HL-60/S4 treated with retinoic acid at 250 ng/mL for 4 days and 3 days (cell line): ENCODE results near the gene SLC39A12.

Experiments used
- in situ Hi-C: fragments of 300-500 bp; cut with MboI; formaldehyde crosslinking; loops from 2 replicates; pipeline ENCODE4 v1.7.0; 2022; ENCODE audit warnings: low sequenced_read_pairs

Gene SLC39A12

GRCh38 chr10:17961551-17962422 is 10.1 kb downstream of the SLC39A12 start:
- in situ Hi-C loops: no loop called here

GRCh38 chr10:17963431-17963830 is 11.7 kb downstream of the SLC39A12 start:
- in situ Hi-C loops: no loop called here

DNA sequence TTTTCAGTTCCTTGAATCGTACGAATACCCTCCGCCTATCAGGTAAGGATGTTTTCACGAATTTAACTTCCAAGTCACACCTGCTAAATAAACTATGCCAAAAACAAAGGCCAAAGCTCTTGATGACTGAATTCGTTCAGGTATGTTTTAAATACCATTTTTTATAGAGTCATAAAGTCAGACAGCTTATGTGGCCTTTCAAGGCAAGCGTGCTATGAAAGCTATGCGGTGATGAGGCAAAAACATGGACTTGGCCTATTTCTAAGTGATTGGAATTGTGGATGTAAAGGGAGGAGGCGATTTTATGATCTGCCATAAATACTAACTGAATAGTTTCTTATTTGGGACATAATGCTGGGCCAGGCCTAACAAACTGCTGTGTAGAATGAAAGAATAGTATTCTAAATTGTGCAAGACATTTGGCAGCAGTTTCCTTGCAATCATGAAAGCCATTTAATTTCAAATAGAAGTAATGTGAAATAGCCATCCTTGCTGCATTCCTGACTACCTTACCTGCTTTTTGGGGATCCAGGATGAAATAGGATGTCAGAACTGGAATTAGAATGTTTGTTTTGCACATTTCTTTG is 14.0 kb downstream of the SLC39A12 start:
- in situ Hi-C loops: no loop called here

GRCh38 chr10:17974505-17974904 is 22.8 kb downstream of the SLC39A12 start:
- in situ Hi-C loops: no loop called here

- in situ Hi-C loops: no loop called here
These were observed 29.3 kb downstream of the SLC39A12 start for GRCh38 chr10:17980846-17981565.

GRCh38 chr10:17981766-17982380 is 30.2 kb downstream of the SLC39A12 start:
- in situ Hi-C loops: no loop called here

DNA sequence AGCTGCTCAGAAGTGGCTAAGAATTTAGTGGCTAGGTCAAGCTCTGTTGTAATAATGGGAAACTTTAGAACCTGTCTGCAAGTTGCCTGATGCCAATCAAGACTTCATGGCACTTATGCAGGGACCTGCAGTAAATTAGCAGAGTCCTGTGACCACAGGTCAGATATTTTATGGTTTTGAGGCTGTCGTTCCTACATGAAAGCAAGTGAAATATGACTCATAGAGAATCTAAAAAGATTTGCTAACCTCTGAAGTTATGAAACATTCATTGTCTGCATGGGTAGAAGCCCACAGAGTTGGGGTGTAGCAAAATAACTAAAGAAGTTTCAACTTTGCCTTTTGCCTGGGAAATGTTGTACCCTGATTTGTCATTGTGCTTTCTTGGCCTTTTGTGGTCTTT is 32.3 kb downstream of the SLC39A12 start:
- in situ Hi-C loops: no loop called here

DNA sequence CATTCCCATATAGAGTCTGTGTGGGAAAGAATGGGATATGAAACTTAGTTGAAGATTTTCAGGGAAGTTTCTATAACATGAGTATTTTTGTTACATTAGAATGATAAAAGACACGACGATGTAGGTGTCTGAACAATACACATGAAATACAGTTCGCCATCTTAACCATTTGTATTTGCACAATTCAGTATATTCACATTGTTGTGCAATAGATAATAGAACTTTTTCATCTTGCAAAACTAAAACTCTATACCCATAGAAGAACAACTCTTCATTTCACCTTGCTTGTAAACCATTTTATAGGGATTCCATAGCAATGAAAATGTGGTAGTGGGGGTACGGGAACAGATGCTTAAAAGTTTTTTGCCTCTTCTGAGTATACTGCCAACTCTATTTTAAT is 32.8 kb downstream of the SLC39A12 start:
- in situ Hi-C loops: no loop called here

GRCh38 chr10:17989908-17990767 is 38.4 kb downstream of the SLC39A12 start:
- in situ Hi-C loops: no loop called here

GRCh38 chr10:17992266-17992665 is 40.5 kb downstream of the SLC39A12 start:
- in situ Hi-C loops: no loop called here

DNA sequence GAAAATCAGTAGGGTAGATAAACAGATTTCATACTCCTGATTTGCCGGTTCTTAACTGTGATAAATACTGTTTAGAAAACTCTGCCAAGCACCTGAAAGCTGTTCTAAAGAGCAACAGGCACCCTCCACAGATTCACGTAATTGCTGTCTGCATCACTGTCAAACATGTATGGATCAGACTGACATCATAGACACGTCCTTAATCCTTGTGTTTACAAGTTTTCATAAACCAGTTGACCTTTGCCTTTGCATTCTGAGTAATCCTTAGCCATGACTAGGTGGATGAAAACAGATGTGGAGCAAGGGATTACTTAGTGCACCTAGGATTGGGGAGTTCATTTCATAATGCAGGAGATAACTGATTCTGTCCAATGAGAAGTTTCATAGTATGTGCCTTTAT is 41.6 kb downstream of the SLC39A12 start:
- in situ Hi-C loops: no loop called here

DNA sequence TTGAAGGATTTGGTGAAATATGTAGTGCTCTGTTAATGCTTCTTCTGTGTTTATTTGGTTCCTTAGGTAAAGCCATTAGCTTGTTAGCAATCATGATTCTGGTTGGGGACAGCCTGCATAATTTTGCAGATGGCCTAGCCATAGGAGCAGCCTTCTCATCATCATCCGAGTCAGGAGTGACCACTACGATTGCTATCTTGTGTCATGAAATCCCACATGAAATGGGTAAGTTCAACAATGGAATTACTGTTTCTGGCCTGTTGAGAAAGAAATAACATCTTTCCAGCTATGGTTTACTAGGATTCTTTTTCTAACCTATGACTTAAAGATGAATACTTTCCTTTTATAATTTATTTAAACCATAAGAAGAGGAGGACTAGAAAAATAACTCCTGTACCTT is 48.9 kb downstream of the SLC39A12 start:
- in situ Hi-C loops: no loop called here

GRCh38 chr10:18005445-18005780 is 53.7 kb downstream of the SLC39A12 start:
- in situ Hi-C loops: no loop called here

- in situ Hi-C loops: no loop called here
These were observed 54.2 kb downstream of the SLC39A12 start for GRCh38 chr10:18005781-18006456.

DNA sequence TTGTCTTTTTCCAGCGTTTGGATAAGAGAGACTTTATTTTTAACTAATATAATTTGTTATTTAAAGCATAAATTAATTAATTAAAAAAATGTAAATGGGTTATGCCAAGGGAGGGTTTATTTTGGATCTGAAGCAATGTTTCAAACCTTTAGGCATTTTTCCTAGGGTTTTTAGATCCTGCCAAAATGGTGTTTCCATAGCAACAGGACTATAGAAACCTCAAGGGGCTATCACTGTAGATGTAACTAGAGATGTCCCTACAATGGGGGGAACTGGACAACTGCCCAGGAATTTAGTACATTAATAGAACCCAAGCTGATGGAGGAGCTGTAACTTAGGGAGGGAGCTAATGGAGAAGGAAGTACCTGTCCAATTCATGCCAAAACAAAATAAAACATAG is 57.3 kb downstream of the SLC39A12 start:
- in situ Hi-C loops: no loop called here

GRCh38 chr10:18010050-18010449 is 58.3 kb downstream of the SLC39A12 start:
- in situ Hi-C loops: no loop called here

GRCh38 chr10:18020523-18020922 is 68.8 kb downstream of the SLC39A12 start:
- in situ Hi-C loops: no loop called here

DNA sequence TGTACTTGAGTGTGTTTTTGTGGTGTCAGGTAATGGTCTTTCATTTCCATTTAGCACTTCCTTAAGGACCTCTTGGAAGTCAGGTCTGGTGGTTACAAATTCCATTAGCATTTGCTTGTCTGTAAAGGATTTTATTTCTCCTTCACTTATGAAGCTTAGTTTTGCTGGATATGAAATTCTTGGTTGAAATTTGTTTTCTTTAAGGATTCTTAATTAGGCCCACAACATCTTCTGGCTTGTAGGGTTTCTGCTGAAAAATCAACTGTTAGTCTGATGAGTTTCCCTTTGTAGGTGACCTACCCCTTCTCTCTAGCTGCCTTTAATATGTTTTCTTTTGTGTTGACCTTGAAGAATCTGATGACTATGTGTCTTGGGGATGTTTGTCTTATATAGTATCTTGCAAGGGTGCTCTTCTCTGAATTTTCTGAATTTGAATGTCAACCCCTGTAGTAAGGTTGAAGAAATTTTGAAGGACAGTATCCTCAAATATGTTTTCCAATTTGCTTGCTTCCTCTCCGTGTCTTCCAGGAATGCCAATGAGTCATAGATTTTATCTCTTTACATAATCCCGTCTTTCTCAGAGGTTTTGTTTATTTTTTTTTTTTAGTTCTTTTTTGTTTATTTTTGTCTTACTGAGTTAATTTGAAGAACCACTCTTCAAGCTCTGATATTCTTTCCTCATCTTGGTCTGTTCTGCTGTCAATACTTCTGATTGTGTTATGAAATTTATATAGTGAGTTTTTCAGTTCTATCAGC is 70.2 kb downstream of the SLC39A12 start:
- in situ Hi-C loops: no loop called here
